AG09309 (cell line): ENCODE data around the gene CRLF3.
A peak's percentile ranks its signal among the peaks of the same experiment; 100 is the strongest.

Source experiments
- DNase-seq: peaks from one replicate; pipeline ENCODE4 v3.0.0-alpha.2; 2010; ENCODE audit warnings: low read depth
- H3K4me3 ChIP-seq: 2 replicates; pipeline ENCODE4 v1.5.1; 2011; ENCODE audit warnings: mild to moderate bottlenecking, low read depth, low read length, moderate library complexity; ENCODE audit not compliant: control insufficient read depth
- CTCF ChIP-seq: IDR thresholded peaks from 2 replicates; pipeline ENCODE4 v1.5.1; 2011; ENCODE audit warnings: mild to moderate bottlenecking, low read depth, low read length, inconsistent platforms; ENCODE audit not compliant: insufficient read depth, control insufficient read depth; ENCODE audit errors: missing control alignments

CRLF3 gene

GRCh38 chr17:30840771-30841170 is 16.3 kb upstream of the CRLF3 start:
- H3K4me3 ChIP-seq = no peak overlapping the region
- no peak for DNase-seq
- no peak for TF ChIP-seq CTCF

DNA sequence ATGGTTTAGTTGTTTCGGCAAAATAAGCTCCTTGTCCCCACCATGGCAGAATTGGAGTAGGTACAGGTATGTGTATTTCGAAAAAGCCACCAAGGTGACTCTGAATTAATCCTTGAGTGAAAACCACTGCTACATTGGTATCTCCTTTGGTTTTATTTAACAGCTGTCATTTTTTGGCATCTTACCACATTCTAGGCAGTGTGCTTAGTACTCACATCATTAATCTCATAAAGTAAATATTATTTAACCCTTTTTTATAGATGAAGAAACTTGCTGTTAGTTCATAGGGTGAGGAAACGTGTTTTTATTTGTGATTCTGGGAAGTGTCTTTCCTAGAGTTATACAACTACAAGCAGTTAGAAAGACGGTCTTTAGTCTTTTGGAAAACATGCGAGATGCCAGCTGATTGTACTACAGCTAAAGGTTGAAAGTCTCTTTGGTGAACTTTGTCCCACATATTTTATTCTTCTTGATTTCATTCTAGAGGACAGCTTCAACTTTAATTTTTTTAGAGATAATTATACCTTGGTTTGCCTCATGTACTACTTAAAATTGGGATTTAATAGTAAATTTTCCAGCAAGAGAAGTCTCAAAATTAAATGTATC is 13.8 kb upstream of the CRLF3 start:
- no peak for TF ChIP-seq CTCF
- H3K4me3 ChIP-seq = no peak overlapping the region
- no peak for DNase-seq

DNA sequence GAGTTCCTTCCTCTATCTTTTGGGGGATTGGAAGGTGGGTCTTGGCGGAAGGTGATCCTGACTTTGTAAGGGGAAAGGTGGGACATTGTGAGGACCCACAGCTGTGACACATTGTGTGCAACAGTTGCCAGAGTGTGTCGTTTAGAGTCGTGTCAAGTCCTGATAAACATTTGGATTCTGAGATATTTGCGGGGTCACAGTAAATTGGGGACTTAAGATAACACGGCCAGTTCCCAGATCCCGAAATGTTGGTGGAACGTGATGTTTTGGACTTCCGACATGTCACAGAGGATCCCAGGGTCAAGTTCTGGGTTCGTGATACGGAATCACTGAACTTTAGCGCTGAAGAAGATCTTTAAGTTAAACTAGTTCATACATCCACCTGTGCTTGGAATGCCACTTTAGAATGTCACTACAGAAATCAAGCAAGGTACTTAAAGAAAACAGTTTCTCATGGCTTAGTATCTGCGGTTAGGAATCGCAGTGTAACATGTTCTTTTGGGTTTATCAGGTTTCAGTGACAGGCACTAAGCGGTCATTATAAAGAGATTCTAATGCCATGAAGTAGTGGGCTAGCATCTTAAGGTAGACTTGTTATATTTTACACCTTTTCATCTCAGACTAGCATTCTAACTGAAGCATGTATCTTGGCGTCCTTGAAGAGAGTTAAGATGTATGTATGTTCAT is 8.1 kb upstream of the CRLF3 start:
- no peak for DNase-seq
- H3K4me3 ChIP-seq = peak overlapping the region; percentile 76
- no peak for TF ChIP-seq CTCF

- peak within 1 kb of the TSS; percentile 76 for H3K4me3 ChIP-seq
- peak; percentile 48 for DNase-seq
- TF ChIP-seq CTCF = no peak
Measured at GRCh38 chr17:30831663-30832437, 7.4 kb upstream of the CRLF3 start, which contains the start of gene ATAD5. TSS of gene ATAD5 (plus strand) at chr17:30831966. CDS start at chr17:30832348, 382 bp downstream.

GRCh38 chr17:30831257-30831656 is 6.8 kb upstream of the CRLF3 start:
- no peak for TF ChIP-seq CTCF
- H3K4me3 ChIP-seq = peak overlapping the region; percentile 76
- DNase-seq = no peak

DNA sequence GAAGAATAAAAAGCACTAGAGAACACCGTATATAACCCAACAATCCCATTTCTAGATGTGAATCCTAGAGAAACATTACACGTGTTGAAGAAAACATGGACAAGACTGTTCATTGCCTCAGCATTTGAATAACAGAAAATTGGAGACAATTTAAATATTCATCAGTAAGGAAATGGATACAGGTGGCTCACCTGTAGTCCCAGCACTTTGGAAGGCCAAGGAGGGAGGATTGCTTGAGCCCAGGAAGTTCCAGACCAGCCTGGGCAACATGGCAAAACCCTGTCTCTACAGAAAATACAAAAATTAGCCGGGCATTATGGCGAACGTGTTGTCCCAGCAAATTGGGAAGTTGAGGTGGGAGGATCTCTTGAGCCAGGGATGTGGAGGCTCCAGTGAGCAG is 4.5 kb upstream of the CRLF3 start:
- DNase-seq = no peak
- no peak for TF ChIP-seq CTCF

More for the DNA sequence above, 4.5 kb upstream of the CRLF3 start:
- H3K4me3 ChIP-seq = no peak overlapping the region
